Measurements from ENCODE around the gene KCNIP4.

Gene KCNIP4

DNA sequence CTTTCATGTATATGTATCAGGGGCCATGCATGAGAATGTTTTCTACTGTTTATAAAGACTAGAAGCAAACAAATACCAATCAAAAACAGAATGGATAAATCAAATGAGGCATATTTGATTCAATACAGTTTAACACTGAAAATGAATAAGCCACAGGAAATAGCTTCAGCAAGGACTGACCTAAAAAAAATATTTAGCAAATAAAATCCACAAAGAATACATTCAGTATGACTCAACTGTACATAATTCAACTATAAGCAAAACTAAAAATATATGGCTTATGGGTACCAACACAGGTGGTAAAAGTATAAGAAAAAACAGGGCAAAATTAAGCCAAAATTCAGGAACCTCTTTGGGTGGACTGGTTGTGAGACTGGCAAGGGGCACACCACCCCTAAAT is 112.9 kb downstream of the KCNIP4 start:
- DNase-seq: no peak

DNA sequence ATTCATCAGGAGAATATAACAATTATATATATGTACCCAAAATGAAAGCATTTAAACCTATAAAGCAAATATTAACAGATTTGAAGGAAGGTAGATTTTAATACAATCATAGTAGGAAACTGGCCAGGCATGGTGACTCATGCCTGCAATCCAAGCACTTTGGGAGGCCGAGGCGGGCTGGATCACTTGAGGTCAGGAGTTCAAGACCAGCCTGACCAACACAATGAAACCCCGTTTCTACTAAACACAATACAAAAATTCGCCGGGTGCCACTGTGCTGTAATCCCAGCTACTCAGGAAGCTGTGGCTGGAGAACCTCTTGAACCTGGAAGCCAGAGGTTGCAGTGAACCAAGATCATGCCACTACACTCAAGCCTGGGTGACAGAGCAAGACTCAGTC is 118.3 kb downstream of the KCNIP4 start:
- no peak for DNase-seq

- no peak for DNase-seq
These were observed 121.0 kb downstream of the KCNIP4 start for GRCh38 chr4:21827575-21827974.

DNA sequence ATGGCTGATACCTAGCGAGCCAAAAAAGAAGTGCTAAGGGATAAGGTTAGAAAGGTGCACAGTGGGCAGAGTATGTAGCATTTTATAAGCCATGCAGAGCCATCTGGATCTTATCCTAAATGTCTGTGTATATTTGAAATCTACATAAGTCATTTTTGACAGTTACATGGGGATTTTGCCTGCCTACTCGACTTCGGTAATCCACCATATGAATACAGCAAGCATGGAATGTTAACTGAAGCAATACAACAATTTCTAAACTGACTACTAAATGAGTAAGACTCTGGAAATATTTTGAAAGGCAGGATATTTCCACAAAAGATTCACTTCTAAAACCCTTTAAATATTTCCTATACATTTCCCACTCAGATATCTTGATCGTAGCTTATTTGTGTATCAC is 122.5 kb downstream of the KCNIP4 start:
- DNase-seq: no peak

GRCh38 chr4:21819086-21819485 is 129.5 kb downstream of the KCNIP4 start:
- no peak for DNase-seq

DNA sequence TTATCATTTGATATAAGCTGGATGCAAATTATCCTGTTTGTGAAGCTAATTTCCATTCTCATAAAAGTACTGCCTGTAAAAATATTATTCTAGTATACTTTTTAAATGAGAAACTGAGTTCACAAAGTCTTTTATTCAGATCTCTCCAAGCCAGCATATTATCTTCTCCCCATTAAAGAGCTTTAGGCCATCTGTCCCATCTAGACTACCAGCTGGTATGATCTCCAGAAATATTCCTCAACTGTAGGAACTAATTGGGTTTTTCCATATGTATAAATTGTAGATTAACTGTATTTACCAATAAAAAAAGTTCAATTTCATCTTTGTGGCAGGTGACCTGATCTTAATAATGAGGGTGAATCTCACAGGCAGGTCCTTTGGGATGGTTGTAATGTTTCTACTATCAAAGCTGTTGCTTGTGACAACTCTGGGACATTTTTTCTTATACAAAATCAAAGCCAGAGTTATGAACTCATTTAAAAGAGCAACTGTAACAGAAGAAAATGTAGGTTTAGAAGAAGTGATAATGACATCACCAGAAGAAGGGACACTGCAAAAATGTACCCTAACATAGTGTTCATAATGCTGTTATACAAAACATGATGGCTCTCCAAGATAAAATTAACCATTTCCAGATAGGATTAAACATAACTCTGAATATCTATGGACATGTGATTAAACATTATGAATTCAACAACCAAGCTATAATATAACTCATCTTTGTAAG is 132.8 kb downstream of the KCNIP4 start:
- no peak for DNase-seq

DNA sequence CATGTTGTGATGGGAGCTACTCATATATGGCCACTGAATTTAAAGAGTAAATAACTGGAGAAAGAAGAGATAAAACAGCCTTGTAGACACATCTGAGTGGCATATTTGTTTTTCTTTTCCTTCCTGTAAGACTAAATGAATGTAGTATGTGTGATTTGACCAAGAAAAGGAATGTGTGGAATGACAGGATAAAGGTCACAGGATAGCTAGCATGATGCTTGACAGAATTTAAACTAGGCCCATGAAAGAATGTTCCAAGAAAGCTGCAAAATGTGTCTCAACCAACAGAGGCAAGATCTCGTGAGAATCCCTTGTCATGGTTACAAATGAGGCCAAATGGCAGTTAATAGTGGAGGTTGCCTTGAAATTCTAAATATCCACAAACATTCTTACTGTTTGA is 137.0 kb downstream of the KCNIP4 start:
- no peak for DNase-seq

DNA sequence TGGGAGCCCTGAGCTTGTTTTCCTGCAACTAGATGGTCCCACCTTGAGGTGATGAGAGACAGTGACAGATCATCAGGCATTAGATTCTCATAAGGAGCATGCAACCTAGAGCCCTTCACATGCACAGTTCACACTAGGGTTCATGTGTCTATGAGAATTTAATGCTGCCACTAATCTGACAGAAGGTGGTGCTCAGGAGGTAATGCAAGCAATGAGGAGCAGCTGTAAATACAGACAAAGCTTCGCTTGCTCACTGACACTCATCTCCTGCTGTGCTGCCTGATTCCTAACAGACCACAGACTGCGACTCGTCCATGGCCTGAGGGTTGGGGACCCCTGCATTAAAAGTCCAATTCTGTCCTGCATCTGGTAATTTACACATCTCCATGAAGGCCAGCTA is 141.6 kb downstream of the KCNIP4 start:
- no peak for DNase-seq

DNA sequence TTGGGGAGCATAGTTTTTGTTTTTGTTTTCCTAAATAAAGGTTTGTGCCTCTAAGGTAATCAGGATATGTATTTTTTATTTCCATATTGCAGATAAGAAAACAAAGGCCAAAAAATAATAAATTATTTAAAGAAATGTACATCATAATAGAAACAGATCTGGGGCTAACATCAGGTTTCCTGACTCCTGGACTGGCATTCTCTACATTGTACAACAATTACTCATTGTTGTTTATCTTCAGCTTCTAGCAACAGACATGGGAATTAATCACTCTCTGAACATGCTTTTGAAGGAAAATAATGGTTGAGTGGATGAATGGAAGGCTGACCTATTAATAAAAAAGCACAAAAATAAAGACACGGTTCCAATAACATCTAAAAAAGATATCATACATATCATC is 146.2 kb downstream of the KCNIP4 start:
- no peak for DNase-seq

DNA sequence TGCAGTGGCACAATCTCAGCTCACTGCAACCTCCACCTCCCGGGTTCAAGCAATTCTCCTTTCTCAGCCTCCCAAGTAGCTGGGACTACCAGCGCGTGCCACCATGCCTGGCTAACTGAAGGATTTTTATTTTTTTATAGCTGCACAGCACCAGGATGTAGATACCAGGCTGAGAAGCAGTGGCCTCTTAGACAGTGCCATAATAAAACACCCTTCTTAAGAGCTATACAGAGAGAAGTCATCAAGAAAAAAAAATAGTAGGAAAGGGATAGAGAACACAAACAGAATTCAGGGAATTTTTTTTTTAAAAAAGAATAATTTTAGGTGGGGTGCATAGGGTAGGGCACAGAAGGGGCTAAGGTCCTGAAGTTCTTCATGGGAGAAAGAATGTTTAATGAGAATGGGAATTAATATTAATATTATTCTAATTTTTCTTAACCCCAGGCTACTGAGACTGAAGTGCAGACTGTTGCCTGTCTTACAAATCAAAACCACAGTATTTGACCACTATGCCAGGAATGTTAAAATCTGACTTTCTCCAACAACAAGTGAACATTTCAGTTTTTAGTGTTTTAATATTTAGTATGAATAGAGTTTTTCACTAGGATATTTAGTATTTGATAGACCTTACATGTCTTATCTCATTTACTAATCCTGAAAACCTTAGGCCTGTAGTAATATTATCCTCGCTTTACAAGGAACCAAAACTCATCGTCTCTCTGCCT is 146.7 kb downstream of the KCNIP4 start:
- no peak for DNase-seq

DNA sequence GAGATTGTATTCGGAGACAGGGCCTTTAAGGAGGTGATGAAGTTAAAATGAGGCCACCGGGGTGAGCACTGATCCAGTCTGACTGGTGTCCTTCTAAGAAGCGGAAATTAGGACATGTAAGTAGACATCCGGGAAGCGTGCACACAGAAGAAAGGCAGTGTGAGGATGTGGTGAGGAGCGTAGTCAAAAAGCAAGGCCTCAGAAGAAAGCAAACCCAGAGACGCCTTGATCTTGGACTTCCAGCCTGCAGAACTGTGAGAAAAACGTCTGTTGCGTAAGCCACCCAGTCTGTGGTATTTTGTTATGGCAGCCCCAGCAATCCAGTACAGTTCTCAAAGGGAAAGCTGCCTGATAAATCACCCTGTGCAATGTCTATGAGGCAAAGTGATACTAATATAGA is 153.5 kb downstream of the KCNIP4 start:
- no peak for DNase-seq

DNA sequence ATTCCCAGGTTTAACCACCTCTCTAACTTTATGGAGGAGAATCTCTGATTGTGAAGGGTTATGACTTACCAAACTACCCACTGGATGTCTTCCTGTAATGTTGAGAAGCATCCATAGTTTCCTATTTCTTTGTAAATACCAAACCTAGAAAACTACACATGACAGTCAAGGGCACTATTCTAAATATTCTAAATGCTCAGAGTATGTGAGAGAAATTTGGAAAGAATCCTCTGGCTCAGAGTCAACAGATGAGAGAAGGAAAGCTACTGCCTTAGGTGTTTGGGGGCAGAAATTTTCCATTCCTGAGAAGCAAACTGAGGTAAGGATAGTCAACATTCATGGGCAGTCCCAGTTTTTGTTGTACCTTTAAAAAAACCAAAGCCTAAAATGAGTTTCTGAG is 155.8 kb downstream of the KCNIP4 start:
- DNase-seq: no peak

DNA sequence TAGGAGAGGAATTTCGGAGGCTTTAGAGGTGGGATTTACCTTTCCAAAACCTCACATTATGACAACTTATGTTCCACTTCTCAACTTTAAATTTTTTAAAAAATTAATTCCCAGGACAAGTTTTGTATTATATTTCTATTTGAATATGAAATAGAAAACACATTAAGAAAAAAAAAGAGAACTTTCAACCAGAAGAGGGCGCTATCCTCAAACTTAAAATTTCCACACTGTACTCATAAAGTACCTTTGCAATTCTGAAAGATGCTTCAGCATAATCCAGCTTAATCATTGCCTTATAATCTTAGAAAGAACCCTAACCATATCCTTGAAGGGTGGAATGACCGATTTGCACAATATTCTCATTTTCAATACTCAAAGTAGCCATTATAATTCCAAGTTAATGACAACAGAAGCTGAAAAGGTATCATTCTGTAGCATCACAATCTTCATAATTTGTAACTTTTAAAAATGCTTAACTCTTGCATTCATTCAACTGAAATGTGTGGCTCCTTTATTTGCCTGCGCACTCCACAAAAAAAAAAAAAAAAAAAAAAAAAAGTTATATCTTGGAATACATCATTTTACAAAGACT is 158.0 kb downstream of the KCNIP4 start:
- no peak for DNase-seq

- DNase-seq: no peak
These were observed 168.4 kb downstream of the KCNIP4 start for GRCh38 chr4:21780148-21780547.

DNA sequence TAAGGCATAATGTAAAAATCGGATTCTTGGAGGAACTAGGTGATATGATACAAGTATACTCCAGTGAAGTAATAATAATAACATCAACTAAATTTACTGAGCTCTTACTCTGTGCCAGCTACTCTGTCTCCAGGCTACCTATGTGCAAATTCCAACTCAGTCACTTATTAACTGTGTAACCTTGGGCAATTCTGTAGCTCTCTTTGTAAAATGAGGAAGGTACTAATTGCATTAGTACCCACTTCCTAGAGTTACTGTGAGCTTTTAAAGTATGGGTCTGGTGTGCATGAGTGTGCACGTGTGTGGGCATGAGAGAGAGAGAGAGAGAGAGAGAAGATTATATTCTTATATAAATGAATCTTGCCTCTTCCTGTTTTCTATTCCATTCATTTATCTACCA is 169.9 kb downstream of the KCNIP4 start:
- no peak for DNase-seq

GRCh38 chr4:21775703-21776102 is 172.9 kb downstream of the KCNIP4 start:
- DNase-seq: no peak

GRCh38 chr4:21769404-21770147 is 179.0 kb downstream of the KCNIP4 start:
- DNase-seq: no peak

- DNase-seq: no peak
These were observed 179.9 kb downstream of the KCNIP4 start for GRCh38 chr4:21768349-21769310.

- no peak for DNase-seq
These were observed 182.7 kb downstream of the KCNIP4 start for GRCh38 chr4:21765810-21766407.

DNA sequence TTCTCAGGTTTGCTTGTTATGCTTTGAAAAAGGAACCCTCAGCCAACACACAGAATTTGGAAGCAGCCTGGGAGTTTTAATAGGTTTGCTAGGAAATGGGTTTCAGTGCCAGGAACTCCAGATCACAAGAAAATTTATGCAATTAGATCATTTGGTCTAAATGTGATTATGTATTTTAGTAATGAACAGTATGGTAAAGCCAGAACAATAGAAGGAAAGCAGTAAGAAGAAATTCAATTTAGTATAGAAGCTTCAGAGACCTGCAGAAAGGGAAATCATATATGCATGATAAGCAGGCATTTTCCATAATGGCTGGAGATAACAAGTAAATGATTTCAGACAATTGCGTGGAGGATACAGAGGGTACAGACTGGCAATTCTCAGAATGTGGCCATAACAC is 184.7 kb downstream of the KCNIP4 start:
- no peak for DNase-seq

DNA sequence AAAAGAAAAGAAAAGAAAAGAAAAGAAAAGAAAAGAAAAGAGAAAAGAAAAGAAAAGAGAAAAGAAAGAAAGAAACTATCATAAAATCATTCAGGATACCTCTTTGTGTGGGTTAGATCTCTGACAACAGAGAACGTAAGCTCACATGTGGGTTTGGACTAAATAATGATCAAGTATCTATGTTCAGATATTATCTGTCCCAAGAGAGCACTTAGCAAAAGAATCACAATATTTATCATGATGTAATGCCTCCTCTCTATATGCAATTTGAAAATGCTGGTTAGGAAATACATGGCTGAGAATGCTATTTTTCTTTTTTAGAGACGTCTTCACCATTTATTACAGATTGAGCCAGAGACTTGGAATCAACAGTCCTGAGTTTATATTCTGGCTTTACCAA is 191.3 kb downstream of the KCNIP4 start:
- no peak for DNase-seq
